ENCODE results near the gene MCF2L2.

Gene MCF2L2

DNA sequence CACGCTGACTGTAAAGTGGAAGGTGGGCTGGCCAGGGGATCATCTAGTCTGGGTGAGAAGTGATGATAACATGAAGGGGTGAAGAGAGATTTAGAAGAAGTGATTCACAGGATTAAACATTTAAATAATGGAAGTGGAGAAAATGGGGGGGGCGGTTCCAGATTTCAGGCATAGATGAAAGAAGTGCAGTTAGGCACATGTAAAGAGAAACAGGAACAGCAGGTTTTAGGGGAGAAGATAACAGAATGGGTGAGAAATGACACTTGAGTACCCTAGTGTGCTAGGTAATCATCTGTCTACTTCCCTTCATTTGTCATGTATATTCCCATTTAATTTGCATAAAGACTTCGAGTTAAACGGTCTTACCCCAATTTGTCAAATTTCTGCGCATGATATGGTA lies 160.1 kb downstream of the MCF2L2 start:
- Histone ChIP-seq H3K4me1 (ENCODE audit: control insufficient read depth, insufficient read depth, low read length) (peaks cover 48% of the 10 kb centered on the region), H3K36me3 (ENCODE audit: insufficient read depth, low read length) (peaks cover 18% of the 10 kb centered on the region), H3K4me2 (ENCODE audit: low read length) (no peak overlapping the region)

DNA sequence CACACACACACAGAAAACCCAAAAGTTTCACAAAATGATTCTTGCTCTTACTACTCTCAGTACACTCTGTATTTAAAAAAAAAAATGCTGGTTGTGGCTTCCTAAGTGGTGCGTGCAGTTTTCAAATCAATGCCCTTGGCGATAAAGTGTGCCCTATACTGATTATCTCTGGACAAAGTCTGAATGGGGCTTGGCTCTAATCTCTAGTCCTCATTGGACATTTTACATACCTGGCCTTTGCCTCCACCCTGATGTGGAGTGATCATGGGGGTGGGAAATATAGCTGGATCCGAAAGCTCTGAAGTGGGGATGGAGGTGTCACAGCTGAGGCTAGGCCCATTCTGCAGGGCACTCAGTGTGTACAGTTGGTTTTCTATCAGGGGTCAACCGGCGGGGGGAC lies 161.3 kb downstream of the MCF2L2 start:
- no peak overlapping the region for H3K4me3 ChIP-seq (ENCODE audit: low read length)
- H3K4me2 ChIP-seq (ENCODE audit: low read length) = no peak overlapping the region
- peaks cover 49% of the 10 kb centered on the region for H3K4me1 ChIP-seq (ENCODE audit: control insufficient read depth, insufficient read depth, low read length)
- peaks cover 18% of the 10 kb centered on the region for H3K36me3 ChIP-seq (ENCODE audit: insufficient read depth, low read length)
- no peak overlapping the region for H3K9ac ChIP-seq (ENCODE audit: low read depth, low read length)
- no peaks in the 10 kb centered on the region for H3K27me3 ChIP-seq (ENCODE audit: control insufficient read depth, insufficient read depth, low read length)
- no peaks in the 10 kb centered on the region for H3K9me3 ChIP-seq (replicated peaks; ENCODE audit: low read length)

More for the DNA sequence above, 160.1 kb downstream of the MCF2L2 start:
- Histone ChIP-seq H3K9me3 (replicated peaks; ENCODE audit: low read length) (no peaks in the 10 kb centered on the region), H3K4me3 (ENCODE audit: low read length) (no peak overlapping the region), H3K27me3 (ENCODE audit: control insufficient read depth, insufficient read depth, low read length) (no peaks in the 10 kb centered on the region), H3K9ac (ENCODE audit: low read depth, low read length) (no peak overlapping the region)

DNA sequence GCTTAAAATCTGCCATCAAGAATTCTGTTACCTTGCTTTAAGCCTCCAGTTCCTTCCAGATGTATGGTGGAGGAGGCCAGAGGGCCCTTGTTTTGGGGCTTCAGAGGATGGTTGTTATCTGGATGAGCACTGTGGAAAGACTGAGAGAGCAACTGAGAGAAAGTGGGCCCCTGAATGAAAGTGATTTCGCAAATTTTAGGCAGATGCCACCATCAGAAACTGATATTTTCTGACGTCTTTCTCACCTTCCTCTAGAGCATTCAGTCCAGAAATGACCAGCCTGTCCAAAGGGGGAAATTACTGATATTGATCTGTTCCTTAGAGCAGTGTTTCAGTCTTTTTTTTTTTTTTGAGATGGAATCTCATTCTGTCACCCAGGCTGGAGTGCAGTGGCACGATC lies 162.0 kb downstream of the MCF2L2 start:
- peaks cover 18% of the 10 kb centered on the region for H3K36me3 ChIP-seq (ENCODE audit: insufficient read depth, low read length)
- peak overlapping the region; percentile 16 for H3K4me3 ChIP-seq (ENCODE audit: low read length)
- peak overlapping the region; percentile 79 for H3K4me2 ChIP-seq (ENCODE audit: low read length)
- peaks cover 51% of the 10 kb centered on the region for H3K4me1 ChIP-seq (ENCODE audit: control insufficient read depth, insufficient read depth, low read length)
- H3K9ac ChIP-seq (ENCODE audit: low read depth, low read length) = peak overlapping the region; percentile 33
- no peaks in the 10 kb centered on the region for H3K9me3 ChIP-seq (replicated peaks; ENCODE audit: low read length)
- H3K27me3 ChIP-seq (ENCODE audit: control insufficient read depth, insufficient read depth, low read length) = no peaks in the 10 kb centered on the region

DNA sequence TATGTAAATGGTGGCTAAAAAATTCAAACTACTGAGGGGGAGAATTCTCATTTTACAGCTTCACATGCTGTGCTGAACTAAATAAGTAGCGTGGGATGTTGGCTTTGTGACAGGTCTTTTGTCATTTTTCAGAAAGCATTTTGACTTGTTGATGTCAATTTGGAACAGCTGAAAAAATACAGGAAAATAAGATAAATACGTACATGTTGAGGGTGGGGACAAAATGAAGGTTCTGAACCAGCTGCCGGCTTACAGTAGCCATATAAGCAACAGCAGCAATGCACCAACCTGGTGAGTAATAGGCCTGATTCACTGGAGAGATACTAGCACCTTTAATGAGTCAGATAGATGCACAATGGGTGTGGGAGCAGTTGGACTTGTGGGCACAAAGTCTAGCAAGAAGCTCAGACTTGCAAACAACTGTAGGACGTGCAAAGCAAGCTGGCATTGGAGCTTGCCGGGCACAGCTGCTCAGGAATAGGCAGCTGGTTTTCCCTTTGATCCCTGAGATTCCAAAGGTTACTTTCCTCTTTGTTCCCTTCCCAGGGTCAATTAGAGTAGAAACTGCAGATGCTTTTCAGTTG lies 162.5 kb downstream of the MCF2L2 start:
- peak overlapping the region; percentile 80 for H3K9ac ChIP-seq (ENCODE audit: low read depth, low read length)
- peaks cover 57% of the 10 kb centered on the region for H3K4me1 ChIP-seq (ENCODE audit: control insufficient read depth, insufficient read depth, low read length)
- H3K4me3 ChIP-seq (ENCODE audit: low read length) = peak overlapping the region; percentile 60
- peak overlapping the region; percentile 79 for H3K4me2 ChIP-seq (ENCODE audit: low read length)
- peaks cover 13% of the 10 kb centered on the region for H3K36me3 ChIP-seq (ENCODE audit: insufficient read depth, low read length)
- no peaks in the 10 kb centered on the region for H3K9me3 ChIP-seq (replicated peaks; ENCODE audit: low read length)
- no peaks in the 10 kb centered on the region for H3K27me3 ChIP-seq (ENCODE audit: control insufficient read depth, insufficient read depth, low read length)

DNA sequence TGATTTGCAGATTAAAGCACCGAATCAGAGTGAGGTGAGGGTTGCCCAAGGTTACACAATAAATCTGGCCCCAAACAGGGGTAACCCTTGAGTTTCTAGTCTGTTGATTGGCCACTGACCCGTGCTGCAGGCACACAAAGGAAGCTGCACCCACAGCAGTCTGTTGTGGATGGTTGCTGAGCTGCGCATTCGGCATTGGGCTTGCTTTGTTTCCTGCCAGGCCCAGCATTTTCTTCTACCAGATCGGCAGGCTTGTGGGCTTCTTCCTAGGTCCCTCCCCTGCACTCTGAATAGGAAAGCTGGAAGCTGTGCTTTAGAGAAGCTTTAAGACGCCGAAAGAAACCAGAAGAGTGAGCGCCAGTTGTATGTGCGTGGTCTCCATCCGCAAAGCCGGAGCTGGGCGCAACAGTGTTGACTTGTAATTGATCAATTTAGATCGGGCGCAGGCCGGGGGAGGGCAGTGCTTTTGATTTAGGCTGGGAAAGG lies 163.2 kb downstream of the MCF2L2 start:
- H3K4me1 ChIP-seq (ENCODE audit: control insufficient read depth, insufficient read depth, low read length) = peaks cover 61% of the 10 kb centered on the region
- peak overlapping the region; percentile 60 for H3K4me3 ChIP-seq (ENCODE audit: low read length)

DNA sequence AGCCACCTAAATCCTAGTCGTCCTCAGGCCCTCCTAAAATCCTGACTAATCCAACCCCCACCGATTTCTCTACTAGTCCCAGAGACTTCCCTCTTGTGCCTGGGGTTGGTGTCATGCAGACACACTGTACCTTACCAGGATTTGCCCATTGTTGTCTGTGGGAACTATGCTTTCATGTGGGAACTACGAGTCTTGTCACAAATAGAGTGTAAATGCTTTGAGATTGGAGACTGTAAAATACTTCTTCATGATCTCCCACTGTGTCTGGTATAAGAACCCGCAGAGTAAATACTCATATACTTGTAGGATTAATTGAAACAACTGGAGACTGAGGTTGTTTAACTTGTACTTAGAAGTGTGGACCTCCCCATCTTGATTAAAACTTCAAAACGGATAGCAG lies 164.2 kb downstream of the MCF2L2 start:
- Histone ChIP-seq H3K9me3 (replicated peaks; ENCODE audit: low read length) (no peaks in the 10 kb centered on the region), H3K36me3 (ENCODE audit: insufficient read depth, low read length) (no peaks in the 10 kb centered on the region), H3K4me3 (ENCODE audit: low read length) (peak overlapping the region; percentile 9), H3K27me3 (ENCODE audit: control insufficient read depth, insufficient read depth, low read length) (no peaks in the 10 kb centered on the region), H3K4me2 (ENCODE audit: low read length) (peak overlapping the region; percentile 79), H3K4me1 (ENCODE audit: control insufficient read depth, insufficient read depth, low read length) (peaks cover 70% of the 10 kb centered on the region), H3K9ac (ENCODE audit: low read depth, low read length) (peak overlapping the region; percentile 80)

More for the DNA sequence above, 163.2 kb downstream of the MCF2L2 start:
- peak overlapping the region; percentile 79 for H3K4me2 ChIP-seq (ENCODE audit: low read length)
- H3K36me3 ChIP-seq (ENCODE audit: insufficient read depth, low read length) = peaks cover 7% of the 10 kb centered on the region
- no peaks in the 10 kb centered on the region for H3K27me3 ChIP-seq (ENCODE audit: control insufficient read depth, insufficient read depth, low read length)
- H3K9ac ChIP-seq (ENCODE audit: low read depth, low read length) = peak overlapping the region; percentile 80
- no peaks in the 10 kb centered on the region for H3K9me3 ChIP-seq (replicated peaks; ENCODE audit: low read length)

DNA sequence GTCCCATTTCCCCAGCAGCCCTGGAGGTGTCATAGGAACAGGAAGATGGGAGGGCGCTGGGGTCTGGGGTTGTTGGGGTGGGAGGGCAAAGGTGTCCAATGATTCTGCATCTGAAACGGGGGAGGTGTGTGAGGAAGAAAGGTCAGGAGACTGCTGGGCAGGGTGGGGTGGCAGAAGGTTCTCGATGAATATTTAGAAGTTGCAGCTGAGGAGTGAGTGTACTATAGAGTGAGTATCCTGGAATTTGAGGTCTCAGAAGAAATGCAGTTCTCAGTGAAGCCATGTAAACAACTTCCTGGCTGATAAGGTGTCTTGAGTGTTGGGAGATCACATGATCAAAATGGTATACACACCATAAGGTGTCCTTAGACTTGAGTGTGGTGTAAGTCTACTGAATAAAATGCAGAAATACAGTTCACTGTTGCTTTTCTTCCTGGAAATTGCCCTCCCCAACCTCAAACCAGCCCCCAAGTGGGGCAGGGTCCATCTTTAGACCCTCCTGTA lies 165.5 kb downstream of the MCF2L2 start:
- no peaks in the 10 kb centered on the region for H3K27me3 ChIP-seq (ENCODE audit: control insufficient read depth, insufficient read depth, low read length)
- no peak overlapping the region for H3K4me3 ChIP-seq (ENCODE audit: low read length)
- H3K9me3 ChIP-seq (replicated peaks; ENCODE audit: low read length) = no peaks in the 10 kb centered on the region
- H3K36me3 ChIP-seq (ENCODE audit: insufficient read depth, low read length) = no peaks in the 10 kb centered on the region
- H3K4me1 ChIP-seq (ENCODE audit: control insufficient read depth, insufficient read depth, low read length) = peaks cover 69% of the 10 kb centered on the region
- H3K9ac ChIP-seq (ENCODE audit: low read depth, low read length) = no peak overlapping the region
- no peak overlapping the region for H3K4me2 ChIP-seq (ENCODE audit: low read length)

DNA sequence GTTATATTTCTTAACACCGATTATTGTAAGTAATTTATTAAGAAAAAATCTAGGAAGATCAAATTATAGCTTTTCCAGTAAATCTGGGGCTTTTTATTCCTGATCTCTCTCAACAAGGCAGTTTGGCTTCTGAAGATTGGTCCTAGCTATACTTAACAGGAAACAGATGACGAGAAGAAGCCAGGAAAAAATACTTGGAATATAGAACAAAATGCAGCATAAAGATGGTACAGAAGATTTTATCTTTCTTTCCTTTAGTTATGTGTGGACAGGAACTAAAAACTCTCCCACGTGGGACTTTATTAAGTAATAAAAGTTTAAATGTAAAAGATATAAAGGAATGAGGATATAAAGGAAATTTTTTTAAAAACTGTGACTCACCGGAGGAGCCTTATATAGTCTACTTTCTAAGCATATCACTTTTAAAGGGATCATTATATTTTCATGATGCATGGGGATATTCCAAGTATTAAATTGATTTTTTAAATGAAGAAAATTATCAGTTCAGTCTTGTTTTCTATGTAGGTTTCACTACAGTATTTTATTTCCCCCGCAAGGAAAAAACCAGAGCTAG lies 167.2 kb downstream of the MCF2L2 start:
- Histone ChIP-seq H3K27me3 (ENCODE audit: control insufficient read depth, insufficient read depth, low read length) (no peaks in the 10 kb centered on the region), H3K4me2 (ENCODE audit: low read length) (no peak overlapping the region), H3K9me3 (replicated peaks; ENCODE audit: low read length) (no peaks in the 10 kb centered on the region), H3K9ac (ENCODE audit: low read depth, low read length) (no peak overlapping the region), H3K4me1 (ENCODE audit: control insufficient read depth, insufficient read depth, low read length) (peaks cover 56% of the 10 kb centered on the region), H3K4me3 (ENCODE audit: low read length) (no peak overlapping the region), H3K36me3 (ENCODE audit: insufficient read depth, low read length) (peaks cover 6% of the 10 kb centered on the region)

DNA sequence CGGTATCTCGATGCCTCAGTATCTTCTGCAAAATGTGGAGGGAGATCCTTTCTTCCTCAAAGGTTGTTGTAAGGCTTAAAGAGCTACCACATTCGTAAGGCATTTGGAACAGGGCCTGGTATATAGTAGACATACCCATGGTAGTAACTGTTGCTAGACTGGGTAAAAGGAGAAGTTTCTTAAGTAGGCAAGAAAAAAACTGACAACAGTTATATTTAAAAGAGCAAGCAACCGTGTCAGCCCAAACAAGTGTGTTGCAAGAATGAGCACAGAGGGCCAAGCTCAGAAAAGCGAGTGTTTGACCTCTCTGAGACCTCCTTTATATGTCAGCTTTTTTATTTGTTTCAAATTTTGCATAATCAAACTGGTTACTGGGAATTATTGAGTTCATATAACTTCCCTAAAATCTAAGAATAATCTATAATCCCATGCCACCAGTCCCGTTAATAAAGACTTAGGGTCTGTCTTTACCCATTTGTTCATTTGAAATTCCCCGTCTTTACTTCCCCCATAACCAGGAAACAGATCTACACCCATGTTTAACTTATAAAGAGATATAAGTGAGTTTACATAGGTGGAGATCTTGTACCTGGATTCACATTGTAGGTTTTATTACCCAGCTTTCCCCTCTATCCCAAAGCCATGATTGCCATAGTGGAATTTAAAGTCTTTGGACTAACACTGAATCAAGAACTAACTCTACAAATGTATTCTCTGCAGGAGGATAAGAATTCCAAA lies 168.1 kb downstream of the MCF2L2 start:
- H3K36me3 ChIP-seq (ENCODE audit: insufficient read depth, low read length) = peaks cover 6% of the 10 kb centered on the region
- peak overlapping the region; percentile 32 for H3K4me2 ChIP-seq (ENCODE audit: low read length)
- H3K9ac ChIP-seq (ENCODE audit: low read depth, low read length) = no peak overlapping the region
- H3K27me3 ChIP-seq (ENCODE audit: control insufficient read depth, insufficient read depth, low read length) = no peaks in the 10 kb centered on the region
- peaks cover 50% of the 10 kb centered on the region for H3K4me1 ChIP-seq (ENCODE audit: control insufficient read depth, insufficient read depth, low read length)
- no peaks in the 10 kb centered on the region for H3K9me3 ChIP-seq (replicated peaks; ENCODE audit: low read length)
- no peak overlapping the region for H3K4me3 ChIP-seq (ENCODE audit: low read length)

DNA sequence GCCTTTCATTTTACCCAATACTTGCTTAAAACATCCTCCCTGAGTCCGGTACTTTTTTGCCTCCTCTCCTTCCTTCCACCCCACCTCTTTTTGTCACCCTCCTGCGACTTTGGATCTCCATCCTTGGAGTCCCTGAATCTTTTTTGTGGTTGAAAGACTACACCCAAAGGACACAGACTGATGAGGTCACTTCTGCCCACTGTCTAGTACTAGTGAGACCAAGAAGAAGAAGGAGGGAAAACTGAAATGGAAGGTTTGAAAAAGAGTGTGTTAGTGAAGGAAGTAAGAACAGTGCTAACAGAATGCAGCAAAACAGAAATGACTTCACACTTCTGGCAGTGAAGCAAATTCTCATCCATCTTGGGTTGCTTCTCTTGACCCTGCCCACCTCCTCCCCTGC lies 168.8 kb downstream of the MCF2L2 start:
- H3K4me2 ChIP-seq (ENCODE audit: low read length) = peak overlapping the region; percentile 32
- H3K9ac ChIP-seq (ENCODE audit: low read depth, low read length) = no peak overlapping the region
- no peaks in the 10 kb centered on the region for H3K27me3 ChIP-seq (ENCODE audit: control insufficient read depth, insufficient read depth, low read length)
- no peaks in the 10 kb centered on the region for H3K9me3 ChIP-seq (replicated peaks; ENCODE audit: low read length)
- H3K4me1 ChIP-seq (ENCODE audit: control insufficient read depth, insufficient read depth, low read length) = peaks cover 45% of the 10 kb centered on the region
- peaks cover 6% of the 10 kb centered on the region for H3K36me3 ChIP-seq (ENCODE audit: insufficient read depth, low read length)
- no peak overlapping the region for H3K4me3 ChIP-seq (ENCODE audit: low read length)

DNA sequence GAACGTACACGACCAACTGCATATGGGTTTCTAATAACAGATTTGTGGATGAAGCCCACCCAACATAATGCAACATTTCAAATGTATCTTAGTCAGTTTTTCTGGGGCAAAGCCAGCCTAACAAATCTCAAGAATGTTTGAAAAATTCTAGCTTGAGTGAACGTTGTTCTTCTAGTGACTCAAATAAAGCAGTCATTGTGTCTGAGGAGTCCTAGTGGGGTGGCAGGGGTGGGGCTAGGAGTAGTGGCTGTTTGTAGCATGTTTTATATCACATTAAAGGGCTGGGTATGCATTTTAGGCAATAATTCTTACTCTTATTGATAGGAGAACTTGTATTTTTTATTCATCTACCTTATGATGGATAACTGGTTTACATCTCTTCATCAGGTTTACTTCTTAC lies 169.3 kb downstream of the MCF2L2 start:
- Histone ChIP-seq H3K36me3 (ENCODE audit: insufficient read depth, low read length) (peaks cover 6% of the 10 kb centered on the region), H3K9ac (ENCODE audit: low read depth, low read length) (no peak overlapping the region), H3K4me2 (ENCODE audit: low read length) (no peak overlapping the region), H3K9me3 (replicated peaks; ENCODE audit: low read length) (no peaks in the 10 kb centered on the region), H3K27me3 (ENCODE audit: control insufficient read depth, insufficient read depth, low read length) (no peaks in the 10 kb centered on the region), H3K4me1 (ENCODE audit: control insufficient read depth, insufficient read depth, low read length) (peaks cover 40% of the 10 kb centered on the region), H3K4me3 (ENCODE audit: low read length) (no peak overlapping the region)
